ENCODE results near the gene SPECC1. TPM values are rescaled to one million over a fixed set of nuclear protein-coding genes. Genes with fewer than 3 reads are reported as not detected.
A peak's percentile ranks its signal among the peaks of the same experiment; 100 is the strongest.

Gene SPECC1
- total and polyA plus RNA-seq, 2 donors (not counting 1 experiment from before 2014, with no cell fraction given): 13.4 to 30.9 TPM

DNA sequence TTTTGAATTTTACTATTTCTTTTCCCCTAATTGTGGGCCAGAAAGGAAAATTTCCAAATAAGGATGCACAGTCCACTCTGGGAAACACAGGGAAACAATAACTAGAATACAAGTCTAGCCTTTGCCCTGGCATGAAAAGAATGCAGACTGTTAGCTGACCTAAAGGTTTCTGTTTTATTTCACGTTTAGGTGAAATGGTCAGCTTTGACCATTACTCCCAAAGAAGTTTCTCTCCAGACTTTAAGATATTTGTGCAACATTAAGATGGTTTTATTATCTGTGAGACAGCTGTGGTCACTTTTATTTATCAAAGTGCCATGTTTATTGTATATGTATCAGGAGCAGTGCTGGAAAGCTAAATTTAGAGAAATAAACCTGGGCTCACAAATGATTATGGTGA is 163.9 kb downstream of the SPECC1 start:
- Histone ChIP-seq H3K9ac (ENCODE audit: insufficient read depth, low read length) (no peak overlapping the region), H2AFZ (ENCODE audit: low read length) (no peak overlapping the region), H3K79me2 (ENCODE audit: control insufficient read depth, insufficient read depth, low read length) (no peaks in the 10 kb centered on the region), H3K36me3 (ENCODE audit: control insufficient read depth, insufficient read depth, low read length) (no peaks in the 10 kb centered on the region), H3K4me2 (ENCODE audit: extremely low read depth, insufficient read depth, low read length) (no peak overlapping the region), H3K27me3 (ENCODE audit: control insufficient read depth, insufficient read depth, low read length) (no peaks in the 10 kb centered on the region), H3K4me1 (ENCODE audit: control insufficient read depth, extremely low read depth, insufficient read depth, low read length) (no peaks in the 10 kb centered on the region), H4K20me1 (ENCODE audit: control insufficient read depth, extremely low read depth, insufficient read depth, low read length) (no peaks in the 10 kb centered on the region), H3K9me3 (ENCODE audit: control insufficient read depth, insufficient read depth, low read depth, low read length) (no peaks in the 10 kb centered on the region), H3K4me3 (replicated peaks in 1 of 4; ENCODE audit: control extremely low read depth in 1 of 4, insufficient read depth in 1 of 4, low read depth in 3 of 4, low read length in 4 of 4) (no peak overlapping the region), H3K27ac (ENCODE audit: insufficient read depth, low read length) (no peak overlapping the region)
- peak in 1 of 2 donors; percentile 37 for DNase-seq (ENCODE audit: low read depth in 2 of 2)
- TF ChIP-seq EZH2 (IDR thresholded peaks at IDR 0.05; ENCODE audit: low read length, missing control alignments): no peak
- TF ChIP-seq, protein P1, sequence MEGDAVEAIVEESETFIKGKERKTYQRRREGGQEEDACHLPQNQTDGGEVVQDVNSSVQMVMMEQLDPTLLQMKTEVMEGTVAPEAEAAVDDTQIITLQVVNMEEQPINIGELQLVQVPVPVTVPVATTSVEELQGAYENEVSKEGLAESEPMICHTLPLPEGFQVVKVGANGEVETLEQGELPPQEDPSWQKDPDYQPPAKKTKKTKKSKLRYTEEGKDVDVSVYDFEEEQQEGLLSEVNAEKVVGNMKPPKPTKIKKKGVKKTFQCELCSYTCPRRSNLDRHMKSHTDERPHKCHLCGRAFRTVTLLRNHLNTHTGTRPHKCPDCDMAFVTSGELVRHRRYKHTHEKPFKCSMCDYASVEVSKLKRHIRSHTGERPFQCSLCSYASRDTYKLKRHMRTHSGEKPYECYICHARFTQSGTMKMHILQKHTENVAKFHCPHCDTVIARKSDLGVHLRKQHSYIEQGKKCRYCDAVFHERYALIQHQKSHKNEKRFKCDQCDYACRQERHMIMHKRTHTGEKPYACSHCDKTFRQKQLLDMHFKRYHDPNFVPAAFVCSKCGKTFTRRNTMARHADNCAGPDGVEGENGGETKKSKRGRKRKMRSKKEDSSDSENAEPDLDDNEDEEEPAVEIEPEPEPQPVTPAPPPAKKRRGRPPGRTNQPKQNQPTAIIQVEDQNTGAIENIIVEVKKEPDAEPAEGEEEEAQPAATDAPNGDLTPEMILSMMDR (conservative IDR thresholded peaks at IDR 0.05 in 1 of 2, IDR thresholded peaks at IDR 0.05 in 1 of 2; ENCODE audit: low read depth in 1 of 2, low read length in 2 of 2): no peak

DNA sequence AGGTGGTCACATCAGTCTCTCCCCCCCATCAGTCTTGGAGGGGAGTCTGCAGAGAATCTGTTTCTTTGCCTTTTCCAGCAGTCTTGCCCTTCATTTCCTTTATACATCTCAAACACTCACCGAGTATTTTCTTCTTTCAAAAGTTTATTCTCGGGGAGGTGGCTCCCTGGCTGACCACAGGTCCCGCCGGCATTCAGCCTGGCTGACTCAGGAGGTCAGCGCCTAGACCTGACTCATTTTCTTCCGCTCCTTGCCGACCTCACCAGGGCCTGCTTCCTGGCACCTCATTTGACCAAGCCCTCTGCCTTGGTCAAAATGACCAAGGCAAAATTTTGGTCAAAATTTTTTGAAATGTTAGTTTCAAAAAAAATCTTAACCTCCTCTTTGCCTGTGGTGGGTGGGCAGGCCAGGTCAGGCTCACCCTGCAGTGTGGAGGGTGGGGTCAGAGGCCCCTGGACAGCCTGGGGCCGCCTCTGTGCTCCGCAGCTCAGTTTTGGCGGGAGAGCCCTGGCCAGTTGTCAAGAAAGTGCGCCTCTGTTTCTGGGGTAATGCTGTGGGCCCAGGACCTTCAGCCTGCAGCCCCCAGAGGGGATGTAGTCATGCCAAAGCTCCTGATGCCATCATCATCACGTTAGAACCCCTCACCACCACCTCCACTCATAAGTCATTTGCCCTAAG is 165.6 kb downstream of the SPECC1 start:
- no peak overlapping the region for H2AFZ ChIP-seq (ENCODE audit: low read length)
- no peak overlapping the region for H3K4me2 ChIP-seq (ENCODE audit: extremely low read depth, insufficient read depth, low read length)
- H3K9me3 ChIP-seq (ENCODE audit: control insufficient read depth, insufficient read depth, low read depth, low read length): no peaks in the 10 kb centered on the region
- H3K27ac ChIP-seq (ENCODE audit: insufficient read depth, low read length): no peak overlapping the region
- H3K4me3 ChIP-seq (replicated peaks in 1 of 4; ENCODE audit: control extremely low read depth in 1 of 4, insufficient read depth in 1 of 4, low read depth in 3 of 4, low read length in 4 of 4): no peak overlapping the region
- no peaks in the 10 kb centered on the region for H3K36me3 ChIP-seq (ENCODE audit: control insufficient read depth, insufficient read depth, low read length)
- DNase-seq (ENCODE audit: low read depth in 2 of 2): peak; percentile 57 to 89
- H4K20me1 ChIP-seq (ENCODE audit: control insufficient read depth, extremely low read depth, insufficient read depth, low read length): peaks cover under 1% of the 10 kb centered on the region
- no peaks in the 10 kb centered on the region for H3K27me3 ChIP-seq (ENCODE audit: control insufficient read depth, insufficient read depth, low read length)
- TF ChIP-seq, protein P1 (conservative IDR thresholded peaks at IDR 0.05 in 1 of 2, IDR thresholded peaks at IDR 0.05 in 1 of 2; ENCODE audit: low read depth in 1 of 2, low read length in 2 of 2): no peak
- TF ChIP-seq EZH2 (IDR thresholded peaks at IDR 0.05; ENCODE audit: low read length, missing control alignments): no peak
- no peak overlapping the region for H3K9ac ChIP-seq (ENCODE audit: insufficient read depth, low read length)
- H3K79me2 ChIP-seq (ENCODE audit: control insufficient read depth, insufficient read depth, low read length): no peaks in the 10 kb centered on the region
- no peaks in the 10 kb centered on the region for H3K4me1 ChIP-seq (ENCODE audit: control insufficient read depth, extremely low read depth, insufficient read depth, low read length)

DNA sequence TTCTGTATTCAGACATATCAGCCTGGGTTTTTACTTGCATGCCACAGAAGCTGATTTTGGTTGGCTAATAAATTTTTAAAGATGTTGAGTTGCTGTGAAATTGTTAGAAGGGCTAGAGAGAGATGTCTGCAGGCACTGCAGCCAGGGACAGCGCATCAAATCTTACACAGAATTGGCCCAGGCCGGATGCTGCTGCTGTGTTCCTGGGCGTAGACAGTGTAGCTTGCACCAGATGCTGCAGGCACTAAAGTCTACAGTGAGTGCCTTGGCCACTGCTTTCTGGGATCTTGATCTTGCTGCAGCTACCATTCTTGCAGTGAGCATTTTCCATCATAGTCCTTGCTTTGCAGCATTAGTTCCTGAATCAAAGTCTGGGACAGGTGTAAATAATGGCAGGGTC is 169.9 kb downstream of the SPECC1 start:
- Histone ChIP-seq H3K4me2 (ENCODE audit: extremely low read depth, insufficient read depth, low read length) (no peak overlapping the region), H3K9ac (ENCODE audit: insufficient read depth, low read length) (no peak overlapping the region), H2AFZ (ENCODE audit: low read length) (no peak overlapping the region), H3K4me1 (ENCODE audit: control insufficient read depth, extremely low read depth, insufficient read depth, low read length) (no peaks in the 10 kb centered on the region), H3K36me3 (ENCODE audit: control insufficient read depth, insufficient read depth, low read length) (no peaks in the 10 kb centered on the region), H3K79me2 (ENCODE audit: control insufficient read depth, insufficient read depth, low read length) (no peaks in the 10 kb centered on the region), H3K9me3 (ENCODE audit: control insufficient read depth, insufficient read depth, low read depth, low read length) (no peaks in the 10 kb centered on the region), H3K27me3 (ENCODE audit: control insufficient read depth, insufficient read depth, low read length) (no peaks in the 10 kb centered on the region), H3K27ac (ENCODE audit: insufficient read depth, low read length) (no peak overlapping the region), H4K20me1 (ENCODE audit: control insufficient read depth, extremely low read depth, insufficient read depth, low read length) (peaks cover 1% of the 10 kb centered on the region), H3K4me3 (replicated peaks in 1 of 4; ENCODE audit: control extremely low read depth in 1 of 4, insufficient read depth in 1 of 4, low read depth in 3 of 4, low read length in 4 of 4) (no peak overlapping the region)
- TF ChIP-seq, protein P1 (conservative IDR thresholded peaks at IDR 0.05 in 1 of 2, IDR thresholded peaks at IDR 0.05 in 1 of 2; ENCODE audit: low read depth in 1 of 2, low read length in 2 of 2): no peak
- no peak for TF ChIP-seq EZH2 (IDR thresholded peaks at IDR 0.05; ENCODE audit: low read length, missing control alignments)
- no peak for DNase-seq (ENCODE audit: low read depth in 2 of 2)

Data from fibroblast of lung (primary cell).